Measurements from ENCODE around the gene TRAK1.

The TRAK1 gene

DNA sequence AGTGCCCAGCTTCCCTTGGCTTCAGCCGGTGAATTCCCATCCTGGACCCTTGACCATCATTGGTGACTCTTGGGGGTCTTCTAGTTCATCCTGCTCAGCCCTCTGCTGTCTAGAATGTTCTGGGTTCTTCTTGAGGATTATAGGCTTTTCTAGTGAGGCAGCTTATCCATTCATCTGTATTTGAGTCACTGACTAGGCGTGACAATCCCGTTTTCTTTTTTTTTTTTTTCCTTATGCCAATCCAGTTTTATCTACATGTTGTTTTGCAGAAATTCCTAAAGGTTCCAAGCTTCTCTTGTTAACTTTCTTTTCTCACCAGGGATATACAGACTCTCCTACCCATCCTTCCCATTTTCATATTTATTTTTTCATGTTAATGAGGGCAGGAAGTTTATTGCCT, 6.6 kb upstream of the TRAK1 start:
- WGBS, result 94% methylated on average over 3 of the region's 3 CpGs
- H3K4me1 ChIP-seq (ENCODE audit: insufficient read depth, low read length), result peaks cover 14% of the 10 kb centered on the region
- H3K27me3 ChIP-seq (ENCODE audit: insufficient read depth, low read length), result no peaks in the 10 kb centered on the region

DNA sequence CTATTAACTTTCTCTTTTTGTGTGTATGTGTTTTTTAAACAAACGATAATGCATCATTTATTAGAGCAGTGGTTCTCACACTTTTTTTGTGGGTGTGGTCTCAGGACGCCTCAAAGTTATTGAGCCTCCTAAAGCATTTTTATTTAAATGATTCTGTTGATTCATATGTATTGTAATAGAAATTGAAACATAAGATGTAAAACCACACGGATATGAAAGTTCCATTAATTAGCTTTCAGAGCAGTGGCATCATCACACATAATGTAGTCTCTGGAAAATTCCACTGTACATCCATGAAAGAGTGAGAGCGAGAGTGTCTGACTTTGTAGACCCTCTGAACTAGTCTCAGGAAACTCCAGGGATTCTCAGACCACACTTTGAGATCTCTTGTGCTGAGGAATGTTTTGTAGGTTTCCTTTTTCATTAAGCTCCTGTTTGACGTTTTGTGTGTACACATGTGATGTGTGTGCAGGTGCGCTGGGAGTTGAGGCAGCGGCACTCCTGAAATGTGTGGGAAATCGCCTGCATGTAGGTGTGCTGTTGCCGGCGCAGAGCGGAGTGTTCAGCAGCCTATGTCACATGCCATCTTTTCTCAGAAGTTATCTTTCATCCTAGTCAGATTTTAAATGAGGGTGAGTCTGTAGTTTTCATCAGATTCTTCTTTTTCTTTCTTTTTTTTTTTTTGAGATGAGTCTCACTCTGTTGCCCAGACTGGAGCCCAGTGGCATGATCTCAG, 5.3 kb upstream of the TRAK1 start:
- Histone ChIP-seq H3K9ac (ENCODE audit: low read depth, low read length) (no peak overlapping the region), H3K4me1 (ENCODE audit: insufficient read depth, low read length) (0 out of 2 replicates have a peak, but pooled peaks cover 4% of the 10 kb centered on the region), H3K27me3 (ENCODE audit: insufficient read depth, low read length) (no peaks in the 10 kb centered on the region), H3K4me3 (ENCODE audit: low read length) (no peak overlapping the region), H3K27ac (ENCODE audit: low read depth, low read length) (no peak overlapping the region), H3K9me3 (ENCODE audit: insufficient read depth, low read depth, low read length) (no peaks in the 10 kb centered on the region), H3K36me3 (ENCODE audit: insufficient read depth, low read length) (peaks cover 4% of the 10 kb centered on the region; the same call in 1 of the 2 replicates)
- WGBS, result 90% methylated on average over 11 of the region's 11 CpGs

More for the DNA sequence above, 6.6 kb upstream of the TRAK1 start:
- no peak overlapping the region for H3K9ac ChIP-seq (ENCODE audit: low read depth, low read length)
- H3K27ac ChIP-seq (ENCODE audit: low read depth, low read length), result no peak overlapping the region
- H3K36me3 ChIP-seq (ENCODE audit: insufficient read depth, low read length), result peaks cover 4% of the 10 kb centered on the region; the same call in 1 of the 2 replicates
- no peak overlapping the region for H3K4me3 ChIP-seq (ENCODE audit: low read length)
- H3K9me3 ChIP-seq (ENCODE audit: insufficient read depth, low read depth, low read length), result no peaks in the 10 kb centered on the region

DNA sequence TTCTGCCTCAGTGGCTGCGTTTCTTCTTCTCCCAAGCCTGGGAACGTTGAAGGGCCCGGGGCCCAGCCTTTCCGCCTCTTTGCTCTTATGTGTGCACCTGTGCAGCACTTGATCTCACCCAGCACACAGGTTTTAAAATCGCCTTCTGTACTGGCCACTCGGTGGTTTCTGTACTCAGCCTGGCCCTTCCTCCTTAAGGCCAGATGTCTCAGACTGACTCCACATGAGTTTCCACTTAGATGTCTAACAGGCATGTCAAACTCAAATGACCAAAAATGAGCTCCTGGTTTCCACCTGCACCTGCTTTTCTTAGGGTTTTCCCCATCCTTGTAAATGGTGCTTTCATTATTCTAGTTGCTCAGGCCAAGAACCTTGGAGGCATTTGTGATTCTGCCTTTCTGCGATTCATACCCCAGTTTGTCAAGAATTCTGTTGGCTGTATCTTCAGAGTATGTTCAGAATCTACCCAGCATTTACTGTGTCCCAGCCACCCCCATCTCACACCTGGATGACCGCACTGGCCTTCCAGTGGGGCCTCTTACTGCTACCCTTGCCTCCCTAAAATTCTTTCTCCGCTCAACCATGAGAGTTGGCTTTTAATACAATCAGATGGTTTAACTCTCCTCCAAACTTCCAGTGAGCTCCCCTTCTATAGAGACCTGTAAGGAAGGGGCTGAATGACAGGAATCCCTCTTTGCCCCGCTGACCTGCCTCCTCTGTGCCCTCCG, 2.2 kb upstream of the TRAK1 start:
- Histone ChIP-seq H3K9me3 (ENCODE audit: insufficient read depth, low read depth, low read length) (no peaks in the 10 kb centered on the region), H3K27me3 (ENCODE audit: insufficient read depth, low read length) (no peaks in the 10 kb centered on the region), H3K36me3 (ENCODE audit: insufficient read depth, low read length) (peaks cover 7% of the 10 kb centered on the region; the same call in 1 of the 2 replicates), H3K4me1 (ENCODE audit: insufficient read depth, low read length) (peaks cover 12% of the 10 kb centered on the region), H3K9ac (ENCODE audit: low read depth, low read length) (no peak overlapping the region), H3K27ac (ENCODE audit: low read depth, low read length) (no peak overlapping the region), H3K4me3 (ENCODE audit: low read length) (no peak overlapping the region)
- WGBS, result 94% methylated on average over 11 of the region's 11 CpGs

DNA sequence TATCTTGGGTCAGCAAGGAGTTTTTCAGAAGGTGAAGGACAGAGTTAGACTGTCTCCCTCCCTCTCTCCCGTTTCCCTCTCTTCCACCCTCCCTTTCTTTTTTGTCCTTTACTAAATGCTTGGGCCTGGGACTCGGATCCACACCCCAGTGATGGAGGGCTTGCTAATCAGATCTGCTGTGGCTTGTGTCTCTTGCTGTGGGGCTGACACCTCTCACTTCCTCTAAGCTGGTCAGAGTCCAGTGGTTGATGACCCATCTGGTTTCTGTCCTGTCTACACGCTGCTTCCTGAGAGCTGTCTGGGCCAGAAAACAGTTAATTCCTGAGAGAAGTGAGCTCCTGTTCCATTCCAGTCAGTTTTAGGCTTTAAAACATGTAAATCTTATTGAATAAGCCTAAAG, 849 bp downstream of the TRAK1 start:
- WGBS, result 93% methylated on average over 3 of the region's 3 CpGs
- Histone ChIP-seq H3K36me3 (ENCODE audit: insufficient read depth, low read length) (peaks cover 7% of the 10 kb centered on the region; the same call in 1 of the 2 replicates), H3K4me3 (ENCODE audit: low read length) (no peak overlapping the region), H3K27me3 (ENCODE audit: insufficient read depth, low read length) (no peaks in the 10 kb centered on the region), H3K27ac (ENCODE audit: low read depth, low read length) (no peak overlapping the region), H3K9ac (ENCODE audit: low read depth, low read length) (no peak overlapping the region), H3K9me3 (ENCODE audit: insufficient read depth, low read depth, low read length) (no peaks in the 10 kb centered on the region), H3K4me1 (ENCODE audit: insufficient read depth, low read length) (peaks cover 12% of the 10 kb centered on the region)

DNA sequence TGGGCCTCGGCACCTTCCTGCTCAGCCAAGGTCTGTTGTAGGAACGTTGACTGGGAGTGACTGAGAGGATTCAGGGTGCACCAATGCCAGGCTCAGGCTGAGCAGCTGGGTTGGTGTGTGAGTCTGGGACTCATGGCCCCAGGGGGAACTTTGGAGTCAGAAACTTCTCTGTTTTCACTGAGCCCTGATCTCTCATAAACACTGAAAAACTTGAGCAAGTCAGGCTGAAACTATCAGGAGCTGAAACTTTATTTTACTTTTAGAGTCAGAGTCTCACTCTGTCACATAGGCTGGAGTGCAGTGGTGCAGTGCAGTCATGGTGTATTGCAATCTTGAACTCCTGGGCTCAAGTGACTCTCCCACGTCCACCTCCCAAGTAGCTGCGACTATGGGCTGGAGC, 3.0 kb downstream of the TRAK1 start:
- no peak overlapping the region for H3K27ac ChIP-seq (ENCODE audit: low read depth, low read length)
- peaks cover 13% of the 10 kb centered on the region for H3K4me1 ChIP-seq (ENCODE audit: insufficient read depth, low read length)
- H3K27me3 ChIP-seq (ENCODE audit: insufficient read depth, low read length), result no peaks in the 10 kb centered on the region
- no peak overlapping the region for H3K9ac ChIP-seq (ENCODE audit: low read depth, low read length)
- H3K9me3 ChIP-seq (ENCODE audit: insufficient read depth, low read depth, low read length), result no peaks in the 10 kb centered on the region
- no peak overlapping the region for H3K4me3 ChIP-seq (ENCODE audit: low read length)
- WGBS, result 90% methylated on average over 4 of the region's 4 CpGs
- peaks cover 4% of the 10 kb centered on the region; the same call in 1 of the 2 replicates for H3K36me3 ChIP-seq (ENCODE audit: insufficient read depth, low read length)

DNA sequence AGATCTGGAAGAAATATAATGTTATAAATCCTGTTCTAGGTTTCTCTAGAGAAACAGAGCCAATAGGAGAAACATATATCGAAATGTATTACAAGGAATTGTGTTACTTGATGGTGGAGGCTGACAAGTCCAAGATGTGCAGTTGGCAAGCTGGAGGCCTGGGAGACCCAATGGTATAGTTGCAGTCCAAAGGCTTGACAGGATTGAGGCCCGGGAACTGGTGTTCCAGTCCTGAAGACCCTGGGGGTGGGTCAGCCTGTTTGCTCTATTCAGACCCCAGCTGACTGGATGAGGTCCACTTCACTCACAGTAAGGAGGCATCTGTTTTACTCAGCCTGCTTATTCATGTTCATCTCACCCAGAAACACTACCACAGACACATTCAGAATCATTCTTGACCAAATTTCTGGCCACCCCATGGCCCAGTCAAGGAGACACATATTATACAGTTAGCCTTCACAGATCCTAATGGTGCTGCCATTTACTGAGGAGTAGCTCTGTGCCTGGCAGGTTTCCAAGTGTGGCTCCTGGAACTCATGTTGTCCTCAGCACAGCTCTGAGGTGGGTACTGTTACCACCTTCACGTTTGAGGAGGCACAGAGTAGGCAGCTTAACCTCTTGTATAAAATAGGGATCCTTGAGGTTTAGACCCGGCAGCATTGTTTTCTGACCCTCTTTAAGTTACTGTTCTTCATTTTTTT, 3.7 kb downstream of the TRAK1 start:
- Histone ChIP-seq H3K36me3 (ENCODE audit: insufficient read depth, low read length) (0 out of 2 replicates have a peak, but pooled peaks cover 4% of the 10 kb centered on the region), H3K4me1 (ENCODE audit: insufficient read depth, low read length) (peaks cover 19% of the 10 kb centered on the region), H3K4me3 (ENCODE audit: low read length) (no peak overlapping the region), H3K27ac (ENCODE audit: low read depth, low read length) (no peak overlapping the region), H3K9ac (ENCODE audit: low read depth, low read length) (no peak overlapping the region), H3K27me3 (ENCODE audit: insufficient read depth, low read length) (no peaks in the 10 kb centered on the region), H3K9me3 (ENCODE audit: insufficient read depth, low read depth, low read length) (no peaks in the 10 kb centered on the region)
- WGBS, result 85% methylated on average over 4 of the region's 4 CpGs

DNA sequence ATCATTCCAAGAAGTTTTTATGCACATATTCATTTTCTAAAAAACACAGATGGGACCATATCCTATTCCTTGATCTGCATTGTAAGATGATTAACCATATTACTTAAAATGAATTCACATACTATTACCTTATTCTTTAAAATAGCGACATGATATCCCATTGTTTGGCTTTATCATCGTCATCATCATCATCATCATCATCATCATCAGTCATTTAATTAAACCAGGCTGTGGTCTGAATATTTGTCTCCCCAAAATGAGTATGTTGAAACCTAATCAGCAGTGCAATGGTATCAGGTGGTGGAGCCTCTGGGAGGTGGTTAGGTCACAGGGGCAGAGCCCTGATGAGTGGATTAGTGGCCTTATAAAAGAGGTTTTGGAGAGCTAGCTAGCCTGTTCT, 4.4 kb downstream of the TRAK1 start:
- Histone ChIP-seq H3K27me3 (ENCODE audit: insufficient read depth, low read length) (no peaks in the 10 kb centered on the region), H3K9me3 (ENCODE audit: insufficient read depth, low read depth, low read length) (no peaks in the 10 kb centered on the region), H3K4me1 (ENCODE audit: insufficient read depth, low read length) (peaks cover 19% of the 10 kb centered on the region), H3K4me3 (ENCODE audit: low read length) (no peak overlapping the region), H3K36me3 (ENCODE audit: insufficient read depth, low read length) (0 out of 2 replicates have a peak, but pooled peaks cover 4% of the 10 kb centered on the region), H3K9ac (ENCODE audit: low read depth, low read length) (no peak overlapping the region), H3K27ac (ENCODE audit: low read depth, low read length) (no peak overlapping the region)
- 98% methylated on average over 2 of the region's 2 CpGs for WGBS

DNA sequence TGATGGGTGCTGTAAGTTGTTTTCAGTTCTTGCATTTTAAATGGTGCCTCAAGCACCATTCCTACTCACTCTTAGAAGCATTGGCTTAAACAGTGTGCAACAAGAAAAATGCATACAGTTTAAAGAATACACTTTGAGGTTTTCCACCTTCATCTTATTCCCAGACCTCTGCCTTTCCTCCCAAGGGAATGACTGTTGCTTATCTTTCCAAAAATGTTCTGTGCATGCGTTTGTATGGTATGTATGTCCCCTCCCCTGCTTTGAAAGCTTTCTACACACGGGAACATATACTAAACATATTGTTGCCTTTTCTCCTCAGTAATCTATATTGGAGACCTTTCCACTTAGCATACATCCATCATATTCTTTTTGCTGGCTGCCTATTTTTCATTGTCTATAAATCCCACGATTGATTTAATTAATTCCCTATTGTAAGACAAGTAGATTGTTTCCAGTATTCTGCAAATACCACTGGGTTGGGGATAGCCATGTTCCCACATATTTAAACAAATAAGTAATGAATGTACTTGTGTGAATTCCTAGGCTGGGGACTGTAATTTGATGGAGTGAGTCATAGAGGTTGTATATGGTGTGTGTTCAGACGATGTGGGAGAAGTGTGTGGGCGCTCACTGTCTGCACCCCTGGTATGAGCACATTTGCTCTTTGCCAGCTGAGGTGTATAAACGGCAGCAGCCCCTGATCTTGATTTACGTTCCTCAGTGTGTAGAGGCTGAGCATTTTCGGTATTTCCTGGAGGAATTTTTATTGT, 5.8 kb downstream of the TRAK1 start:
- Histone ChIP-seq H3K4me1 (ENCODE audit: insufficient read depth, low read length) (peaks cover 14% of the 10 kb centered on the region), H3K27me3 (ENCODE audit: insufficient read depth, low read length) (no peaks in the 10 kb centered on the region), H3K9me3 (ENCODE audit: insufficient read depth, low read depth, low read length) (no peaks in the 10 kb centered on the region), H3K4me3 (ENCODE audit: low read length) (no peak overlapping the region), H3K36me3 (ENCODE audit: insufficient read depth, low read length) (0 out of 2 replicates have a peak, but pooled peaks cover 3% of the 10 kb centered on the region), H3K9ac (ENCODE audit: low read depth, low read length) (no peak overlapping the region), H3K27ac (ENCODE audit: low read depth, low read length) (no peak overlapping the region)
- WGBS, result 87% methylated on average over 7 of the region's 8 CpGs

DNA sequence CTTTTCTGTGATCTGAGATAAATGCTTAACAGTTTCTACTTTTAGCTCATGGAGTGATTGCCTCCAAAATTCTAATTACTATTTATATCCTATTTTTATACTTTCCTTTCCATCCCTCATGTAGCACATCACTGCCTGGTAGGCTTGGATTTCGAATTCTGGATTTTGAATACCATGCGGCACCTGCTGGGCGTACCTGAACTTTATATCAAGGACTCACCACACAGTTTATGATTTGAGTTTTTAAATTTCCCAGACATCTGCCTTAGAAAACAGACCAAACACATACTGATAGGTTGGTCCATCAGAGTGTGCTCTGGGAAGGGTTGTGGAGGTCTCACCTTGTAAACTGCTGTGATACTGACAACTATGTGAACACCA, 6.4 kb downstream of the TRAK1 start:
- H3K4me1 ChIP-seq (ENCODE audit: insufficient read depth, low read length), result peaks cover 14% of the 10 kb centered on the region
- no peaks in the 10 kb centered on the region for H3K36me3 ChIP-seq (ENCODE audit: insufficient read depth, low read length)
- H3K4me3 ChIP-seq (ENCODE audit: low read length), result no peak overlapping the region
- no peaks in the 10 kb centered on the region for H3K27me3 ChIP-seq (ENCODE audit: insufficient read depth, low read length)
- H3K9me3 ChIP-seq (ENCODE audit: insufficient read depth, low read depth, low read length), result no peaks in the 10 kb centered on the region
- no peak overlapping the region for H3K9ac ChIP-seq (ENCODE audit: low read depth, low read length)
- WGBS, result 100% methylated on average over 3 of the region's 3 CpGs
- H3K27ac ChIP-seq (ENCODE audit: low read depth, low read length), result no peak overlapping the region

DNA sequence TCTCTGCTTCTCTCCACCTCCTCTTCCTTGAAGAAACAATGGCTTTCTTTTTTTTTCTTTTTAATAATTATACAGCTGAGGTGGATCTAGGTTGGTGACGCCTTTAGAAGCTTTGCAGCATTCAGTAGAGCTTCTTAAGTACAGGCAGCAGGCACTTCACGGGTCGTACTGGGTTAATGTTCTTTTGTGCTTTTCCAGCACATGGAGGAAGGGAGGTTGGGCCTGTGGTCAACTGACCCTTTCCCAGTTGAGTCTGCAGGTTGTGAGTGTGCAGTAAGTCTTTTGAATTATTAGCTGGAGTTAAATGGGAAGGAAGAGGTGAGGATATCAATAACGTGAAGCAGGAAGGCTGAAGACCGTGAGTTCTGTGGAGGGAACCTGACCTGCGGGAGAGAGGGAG, 7.0 kb downstream of the TRAK1 start:
- no peak overlapping the region for H3K9ac ChIP-seq (ENCODE audit: low read depth, low read length)
- WGBS, result 72% methylated on average over 6 of the region's 6 CpGs
- H3K9me3 ChIP-seq (ENCODE audit: insufficient read depth, low read depth, low read length), result no peaks in the 10 kb centered on the region
- no peak overlapping the region for H3K27ac ChIP-seq (ENCODE audit: low read depth, low read length)
- no peaks in the 10 kb centered on the region for H3K27me3 ChIP-seq (ENCODE audit: insufficient read depth, low read length)
- peaks cover 9% of the 10 kb centered on the region for H3K4me1 ChIP-seq (ENCODE audit: insufficient read depth, low read length)
- H3K36me3 ChIP-seq (ENCODE audit: insufficient read depth, low read length), result peaks cover under 1% of the 10 kb centered on the region; the same call in 1 of the 2 replicates
- H3K4me3 ChIP-seq (ENCODE audit: low read length), result no peak overlapping the region
